K562 (cell line): ENCODE results near the gene NCOA3. TPM values are rescaled to one million over a fixed set of nuclear protein-coding genes. Genes with fewer than 3 reads are reported as not detected.

ENCODE experiments used
- ADNP ChIP-seq: fragments of 200-800 bp; sonication (Bioruptor generic); IDR thresholded peaks from 2 replicates; pipeline ENCODE4 v1.6.1; 2016; ENCODE audit warnings: missing genetic modification characterization, missing compliant biosample characterization
- CEBPB ChIP-seq: fragments of 450-650 bp; IDR thresholded peaks from 2 replicates; pipeline ENCODE4 v1.6.1; 2016; ENCODE audit warnings: missing genetic modification characterization, missing compliant biosample characterization
- DLX4 ChIP-seq: fragments of 250-450 bp; sonication (Bioruptor Pico); IDR thresholded peaks from 2 replicates; pipeline ENCODE4 v1.6.1; 2021; ENCODE audit warnings: mild to moderate bottlenecking
- ETV6 ChIP-seq, 3 experiments: fragments of 150-350 bp in 1 of 3; sonication (generic) in 1 of 3; formaldehyde crosslinking in 1 of 3; IDR thresholded peaks; 2 replicates each; pipeline versions ENCODE4 v1.6.1 to v1.8.0; 2014 to 2022; ENCODE audit warnings: borderline replicate concordance in 2 of 3, low read depth in 2 of 3, antibody characterized with exemption in 1 of 3, low read length in 1 of 3, mild to moderate bottlenecking in 1 of 3, missing genetic modification reagents in 1 of 3
- HDAC8 ChIP-seq: fragments of 450-650 bp; IDR thresholded peaks from 2 replicates; pipeline ENCODE4 v1.6.1; 2016; ENCODE audit warnings: mild to moderate bottlenecking, missing genetic modification characterization, moderate library complexity, missing compliant biosample characterization
- ILK ChIP-seq: fragments of 450-650 bp; IDR thresholded peaks from 2 replicates; pipeline ENCODE4 v1.6.1; 2016; ENCODE audit warnings: missing genetic modification characterization, low read depth, mild to moderate bottlenecking, missing compliant biosample characterization, moderate library complexity, borderline replicate concordance
- JUNB ChIP-seq: fragments of 450-650 bp; formaldehyde crosslinking; conservative IDR thresholded peaks from 2 replicates; pipeline ENCODE4 v1.4.0; 2020; ENCODE audit warnings: mild to moderate bottlenecking
- KAT8 ChIP-seq: fragments of 450-650 bp; IDR thresholded peaks from 2 replicates; pipeline ENCODE4 v1.6.1; 2016; ENCODE audit warnings: low read depth, mild to moderate bottlenecking
- MCM2 ChIP-seq: fragments of 450-650 bp; IDR thresholded peaks from 2 replicates; pipeline ENCODE4 v1.6.1; 2017; ENCODE audit warnings: low read depth, mild to moderate bottlenecking
- MXI1 ChIP-seq: IDR thresholded peaks from 2 replicates; pipeline ENCODE4 v1.6.1; 2011; ENCODE audit warnings: low read depth, mild to moderate bottlenecking, improper control_type of control experiment, low read length
- MYBL2 ChIP-seq, 2 experiments: fragments of 450-650 bp in 1 of 2; sonication (generic) in 1 of 2; formaldehyde crosslinking in 1 of 2; IDR thresholded peaks; 2 replicates each; pipeline versions ENCODE4 v1.6.1 to v1.8.1; 2017 to 2022; ENCODE audit warnings: borderline replicate concordance in 1 of 2, inconsistent platforms in 1 of 2, low read depth in 1 of 2, mild to moderate bottlenecking in 1 of 2, missing genetic modification reagents in 1 of 2, moderate library complexity in 1 of 2
- PBX2 ChIP-seq, 2 experiments: IDR thresholded peaks in 1 of 2; conservative IDR thresholded peaks in 1 of 2; 2 replicates each; pipeline ENCODE4 v1.6.1; 2016; ENCODE audit warnings: low read depth in 2 of 2, mild to moderate bottlenecking in 1 of 2, missing compliant biosample characterization in 1 of 2, missing genetic modification characterization in 1 of 2, moderate library complexity in 1 of 2
- RB1 ChIP-seq: fragments of 450-650 bp; IDR thresholded peaks from 2 replicates; pipeline ENCODE4 v1.6.1; 2017; ENCODE audit warnings: low read depth, mild to moderate bottlenecking
- RFX7 ChIP-seq: fragments of 250-450 bp; sonication (Bioruptor Pico); IDR thresholded peaks from 2 replicates; pipeline ENCODE4 v1.5.1; 2021; ENCODE audit warnings: mild to moderate bottlenecking
- SOX6 ChIP-seq: fragments of 450-650 bp; IDR thresholded peaks from 2 replicates; pipeline ENCODE4 v1.6.1; 2014; ENCODE audit warnings: mild to moderate bottlenecking
- SRSF7 ChIP-seq: fragments of 200-400 bp; formaldehyde crosslinking; optimal IDR thresholded peaks from 2 replicates; pipeline ENCODE3; 2017; ENCODE audit warnings: mild to moderate bottlenecking, low read depth, low read length
- SUPT5H ChIP-seq: fragments of 450-650 bp; IDR thresholded peaks from 2 replicates; pipeline ENCODE4 v1.6.1; 2016
- TEAD1 ChIP-seq, 2 experiments: fragments of 450-650 bp in 1 of 2; sonication (generic) in 1 of 2; formaldehyde crosslinking; IDR thresholded peaks; 2 replicates each; pipeline versions ENCODE4 v1.4.0 to v1.8.0; 2020 to 2022; ENCODE audit warnings: mild to moderate bottlenecking in 2 of 2, missing genetic modification reagents in 1 of 2
- polyA plus RNA-seq, 8 experiments: library from polyadenylated mRNA; depleted of rRNA in 4 of 8; stranded (reverse) in 5 of 8; unstranded in 3 of 8; fragments of >200 nt; fragmentation: Nextera tagmentation in 2 of 8; fragmentation: Illumina TruSeq in 1 of 8; extraction: Ambion mirVana in 2 of 8; extraction: Trizol in 1 of 8; gene quantifications; 2 replicates each; pipeline versions ENCODE4 v1.2.1 to v1.2.3, GENCODE V29; 2011 to 2014; ENCODE audit warnings: inconsistent platforms in 1 of 8, missing spikeins in 1 of 8
- total RNA-seq, 7 experiments: library from RNA; depleted of rRNA in 6 of 7; stranded (reverse); fragments of >200 nt in 6 of 7; fragmentation: Illumina TruSeq in 2 of 7; extraction: Trizol in 2 of 7; gene quantifications; 2 replicates each; pipeline versions ENCODE4 v1.2.1 to v1.2.3, GENCODE V29; 2011 to 2021; ENCODE audit warnings: low replicate concordance in 1 of 7
- TF ChIP-seq, protein P1 (sequence below): fragments of 450-650 bp; IDR thresholded peaks from 2 replicates; pipeline ENCODE4 v1.6.1; 2016; ENCODE audit warnings: mild to moderate bottlenecking
- TF ChIP-seq, protein P2 (sequence below): IDR thresholded peaks from 2 replicates; pipeline ENCODE4 v1.6.1; 2011; ENCODE audit not compliant: insufficient read length; ENCODE audit errors: extremely low read depth
- TF ChIP-seq, protein P3 (sequence below): fragments of 250-450 bp; sonication (Bioruptor Pico); IDR thresholded peaks from 2 replicates; pipeline ENCODE4 v1.8.0; 2022; ENCODE audit warnings: moderate library complexity, mild to moderate bottlenecking, inconsistent platforms

NCOA3 gene
- total and polyA plus RNA-seq, 9 of the 15 experiments (the other 6 are each of a cell fraction or from before 2014, with no cell fraction given): 3.2 to 24.3 (median 14.4) TPM

DNA sequence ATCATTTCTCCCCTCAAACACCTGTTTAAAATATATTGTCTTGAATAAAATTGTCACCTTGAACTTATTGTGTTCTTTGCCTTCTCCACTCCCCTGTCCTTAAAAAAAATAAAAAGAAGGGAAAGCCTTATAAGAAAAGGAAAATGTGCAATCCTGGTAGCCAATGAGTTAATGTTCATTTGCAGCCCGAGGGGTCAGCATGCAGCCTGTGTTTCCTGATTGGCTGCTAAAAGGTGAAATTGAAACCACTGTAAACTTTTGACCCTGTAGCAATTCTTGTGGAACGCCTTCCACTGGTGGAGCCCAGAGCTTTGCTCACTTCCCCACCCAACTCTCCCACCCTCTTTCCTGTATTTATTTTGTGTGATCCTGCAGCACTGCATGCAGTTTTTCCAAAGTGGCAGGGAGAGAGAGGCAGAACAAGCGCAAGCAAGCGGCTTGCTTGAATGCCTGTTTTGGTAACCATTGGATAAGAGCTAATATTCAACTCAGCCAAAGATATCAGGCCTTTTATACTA, 74.9 kb downstream of the NCOA3 start (continued):
- TF ChIP-seq, protein P1, sequence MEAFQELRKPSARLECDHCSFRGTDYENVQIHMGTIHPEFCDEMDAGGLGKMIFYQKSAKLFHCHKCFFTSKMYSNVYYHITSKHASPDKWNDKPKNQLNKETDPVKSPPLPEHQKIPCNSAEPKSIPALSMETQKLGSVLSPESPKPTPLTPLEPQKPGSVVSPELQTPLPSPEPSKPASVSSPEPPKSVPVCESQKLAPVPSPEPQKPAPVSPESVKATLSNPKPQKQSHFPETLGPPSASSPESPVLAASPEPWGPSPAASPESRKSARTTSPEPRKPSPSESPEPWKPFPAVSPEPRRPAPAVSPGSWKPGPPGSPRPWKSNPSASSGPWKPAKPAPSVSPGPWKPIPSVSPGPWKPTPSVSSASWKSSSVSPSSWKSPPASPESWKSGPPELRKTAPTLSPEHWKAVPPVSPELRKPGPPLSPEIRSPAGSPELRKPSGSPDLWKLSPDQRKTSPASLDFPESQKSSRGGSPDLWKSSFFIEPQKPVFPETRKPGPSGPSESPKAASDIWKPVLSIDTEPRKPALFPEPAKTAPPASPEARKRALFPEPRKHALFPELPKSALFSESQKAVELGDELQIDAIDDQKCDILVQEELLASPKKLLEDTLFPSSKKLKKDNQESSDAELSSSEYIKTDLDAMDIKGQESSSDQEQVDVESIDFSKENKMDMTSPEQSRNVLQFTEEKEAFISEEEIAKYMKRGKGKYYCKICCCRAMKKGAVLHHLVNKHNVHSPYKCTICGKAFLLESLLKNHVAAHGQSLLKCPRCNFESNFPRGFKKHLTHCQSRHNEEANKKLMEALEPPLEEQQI: peak; percentile 77
- TF ChIP-seq ILK (tag) (no peak), MCM2 (no peak), SRSF7 (no peak), SOX6 (0 out of 2 replicates have a peak, but pooled peaks have one; percentile 18), JUNB (CRISPR knock-in tag) (no peak), TEAD1 (CRISPR knock-in tag; IDR thresholded peaks at IDR 0.05) (no peak), CEBPB (tag) (peak; percentile 44; the same call in 1 of the 2 replicates), RFX7 (CRISPR knock-in tag) (no peak), DLX4 (CRISPR knock-in tag) (no peak), MYBL2 (IDR thresholded peaks at IDR 0.05; ENCODE audit: low read depth) (0 out of 2 replicates have a peak, but pooled peaks have one; percentile 9), MYBL2 (CRISPR knock-in tag; IDR thresholded peaks at IDR 0.05; ENCODE audit: borderline replicate concordance) (no peak), KAT8 (no peak), RB1 (no peak), PBX2 (CRISPR knock-in tag; IDR thresholded peaks at IDR 0.05; ENCODE audit: low read depth) (no peak), PBX2 (tag; conservative IDR thresholded peaks at IDR 0.05; ENCODE audit: low read depth) (no peak), ADNP (tag) (no peak), ETV6 (IDR thresholded peaks at IDR 0.05; ENCODE audit: borderline replicate concordance in 1 of 2, low read depth in 2 of 2, low read length in 1 of 2) (no peak), ETV6 (CRISPR knock-in tag; IDR thresholded peaks at IDR 0.05; ENCODE audit: borderline replicate concordance) (no peak), MXI1 (no peak), HDAC8 (tag) (no peak), SUPT5H (no peak)
- TF ChIP-seq, protein P2, sequence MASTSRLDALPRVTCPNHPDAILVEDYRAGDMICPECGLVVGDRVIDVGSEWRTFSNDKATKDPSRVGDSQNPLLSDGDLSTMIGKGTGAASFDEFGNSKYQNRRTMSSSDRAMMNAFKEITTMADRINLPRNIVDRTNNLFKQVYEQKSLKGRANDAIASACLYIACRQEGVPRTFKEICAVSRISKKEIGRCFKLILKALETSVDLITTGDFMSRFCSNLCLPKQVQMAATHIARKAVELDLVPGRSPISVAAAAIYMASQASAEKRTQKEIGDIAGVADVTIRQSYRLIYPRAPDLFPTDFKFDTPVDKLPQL: no peak
- TF ChIP-seq, protein P3, sequence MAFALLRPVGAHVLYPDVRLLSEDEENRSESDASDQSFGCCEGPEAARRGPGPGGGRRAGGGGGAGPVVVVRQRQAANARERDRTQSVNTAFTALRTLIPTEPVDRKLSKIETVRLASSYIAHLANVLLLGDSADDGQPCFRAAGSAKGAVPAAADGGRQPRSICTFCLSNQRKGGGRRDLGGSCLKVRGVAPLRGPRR: no peak
